GM12864 (cell line): Measurements from ENCODE around the gene CDK5.

Experiments
- DNase-seq: peaks from one replicate; pipeline ENCODE4 v3.0.0-alpha.2; 2011; ENCODE audit warnings: low read depth
- H3K4me3 ChIP-seq: 2 replicates; pipeline ENCODE4 v1.5.1; 2011; ENCODE audit warnings: mild to moderate bottlenecking, low read depth, low read length, control low read depth
- TF ChIP-seq, protein P1 (sequence below): IDR thresholded peaks from 2 replicates; pipeline ENCODE4 v1.5.1; 2011; ENCODE audit warnings: low read depth, mild to moderate bottlenecking, moderate library complexity, low read length, control low read depth, inconsistent platforms; ENCODE audit errors: missing control alignments

CDK5 gene

DNA sequence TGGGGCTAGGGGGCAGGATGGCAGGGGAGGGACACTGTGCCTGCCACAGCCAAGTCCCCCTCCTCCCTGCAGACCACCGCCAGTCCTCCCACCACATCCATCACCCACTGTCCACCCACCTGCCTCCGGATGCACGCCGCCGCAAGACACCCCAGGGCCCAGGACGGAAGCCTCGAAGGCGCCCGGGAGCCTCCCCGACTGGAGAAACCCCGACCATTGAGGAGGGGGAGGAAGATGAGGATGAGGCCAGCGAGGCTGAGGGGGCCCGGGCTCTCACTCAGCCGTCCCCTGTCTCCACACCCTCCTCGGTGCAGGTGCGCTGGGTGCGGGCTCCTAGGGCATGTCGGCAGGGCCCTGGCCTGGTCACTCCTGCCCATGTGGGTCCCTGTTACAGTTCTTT, 6.8 kb upstream of the CDK5 start:
- no peak for DNase-seq
- TF ChIP-seq, protein P1, sequence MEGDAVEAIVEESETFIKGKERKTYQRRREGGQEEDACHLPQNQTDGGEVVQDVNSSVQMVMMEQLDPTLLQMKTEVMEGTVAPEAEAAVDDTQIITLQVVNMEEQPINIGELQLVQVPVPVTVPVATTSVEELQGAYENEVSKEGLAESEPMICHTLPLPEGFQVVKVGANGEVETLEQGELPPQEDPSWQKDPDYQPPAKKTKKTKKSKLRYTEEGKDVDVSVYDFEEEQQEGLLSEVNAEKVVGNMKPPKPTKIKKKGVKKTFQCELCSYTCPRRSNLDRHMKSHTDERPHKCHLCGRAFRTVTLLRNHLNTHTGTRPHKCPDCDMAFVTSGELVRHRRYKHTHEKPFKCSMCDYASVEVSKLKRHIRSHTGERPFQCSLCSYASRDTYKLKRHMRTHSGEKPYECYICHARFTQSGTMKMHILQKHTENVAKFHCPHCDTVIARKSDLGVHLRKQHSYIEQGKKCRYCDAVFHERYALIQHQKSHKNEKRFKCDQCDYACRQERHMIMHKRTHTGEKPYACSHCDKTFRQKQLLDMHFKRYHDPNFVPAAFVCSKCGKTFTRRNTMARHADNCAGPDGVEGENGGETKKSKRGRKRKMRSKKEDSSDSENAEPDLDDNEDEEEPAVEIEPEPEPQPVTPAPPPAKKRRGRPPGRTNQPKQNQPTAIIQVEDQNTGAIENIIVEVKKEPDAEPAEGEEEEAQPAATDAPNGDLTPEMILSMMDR = no peak
- H3K4me3 ChIP-seq = no peak overlapping the region

DNA sequence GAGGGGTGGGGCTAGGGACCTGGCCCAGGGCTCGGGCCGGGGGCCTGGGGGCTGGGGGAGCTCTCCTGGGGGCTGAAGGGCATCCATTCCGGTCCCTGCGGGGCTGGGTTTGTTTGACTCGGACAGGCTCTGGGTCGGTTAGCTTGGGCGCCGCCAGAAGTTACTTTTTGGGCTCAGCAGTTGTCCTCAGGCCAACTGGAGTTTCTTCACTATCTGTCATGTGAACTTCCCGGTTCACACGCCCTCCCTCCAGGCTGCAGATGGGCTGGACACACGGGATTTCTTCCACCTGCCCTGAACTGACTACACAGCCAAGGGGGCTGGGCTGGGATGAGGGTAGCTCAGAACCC, 5.5 kb upstream of the CDK5 start:
- no peak overlapping the region for H3K4me3 ChIP-seq
- no peak for DNase-seq
- TF ChIP-seq, protein P1 = no peak

DNA sequence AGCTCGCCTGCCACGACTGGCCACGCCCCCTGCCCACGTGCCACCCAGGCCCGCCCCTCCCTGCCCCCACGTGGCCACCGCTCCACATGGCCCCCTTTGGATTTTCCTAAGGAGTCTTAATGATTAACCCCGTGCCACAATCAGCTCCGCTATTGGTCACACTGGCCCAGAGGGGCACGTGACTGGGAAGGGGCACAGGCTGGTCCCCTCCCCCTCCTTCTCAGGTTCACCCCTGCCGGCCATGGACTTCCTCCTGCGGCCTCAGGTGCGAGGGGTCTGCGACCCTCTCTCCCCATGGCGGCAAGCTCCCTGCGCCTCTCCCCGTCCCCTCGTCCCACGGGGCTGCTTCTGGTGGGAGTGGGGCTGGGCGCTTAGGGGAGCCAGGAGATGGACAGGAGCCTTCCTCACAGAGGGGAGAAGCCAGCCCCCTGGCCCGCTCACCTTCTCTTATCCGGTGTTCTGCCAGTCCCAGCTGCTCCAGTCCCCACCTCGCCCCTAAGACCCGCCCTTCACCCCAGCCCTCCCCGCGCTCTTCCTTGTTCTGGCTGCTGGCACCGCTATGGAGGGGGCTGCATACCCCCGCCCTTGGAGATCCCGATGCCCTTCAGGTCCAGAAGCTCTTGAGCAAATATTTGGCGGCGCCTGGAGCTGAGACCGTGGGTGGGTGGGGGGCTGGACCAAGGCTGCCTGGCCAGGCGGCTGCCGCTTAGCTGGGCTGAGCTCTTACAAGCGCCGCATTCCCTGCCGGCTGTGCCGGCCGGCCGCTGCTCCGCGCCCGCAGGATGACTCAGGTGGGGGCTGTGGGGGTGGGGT, 4.9 kb upstream of the CDK5 start:
- no peak overlapping the region for H3K4me3 ChIP-seq
- TF ChIP-seq, protein P1 = no peak
- DNase-seq = no peak

DNA sequence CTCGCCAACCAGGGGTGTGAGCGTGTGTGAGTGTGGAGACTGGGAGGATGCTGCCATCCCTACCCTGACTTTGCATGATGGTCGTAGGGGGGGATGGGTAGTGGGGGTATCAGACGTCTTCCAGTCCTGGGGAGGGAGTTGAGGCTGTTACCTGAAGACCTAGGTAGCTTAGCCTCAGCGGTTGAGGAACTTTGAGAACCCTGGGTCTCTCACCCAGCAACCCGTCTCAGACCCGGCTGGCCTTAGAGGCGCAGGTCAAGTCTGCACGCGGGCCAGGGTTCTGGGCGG, 4.4 kb upstream of the CDK5 start:
- no peak overlapping the region for H3K4me3 ChIP-seq
- no peak for DNase-seq
- TF ChIP-seq, protein P1 = no peak

DNA sequence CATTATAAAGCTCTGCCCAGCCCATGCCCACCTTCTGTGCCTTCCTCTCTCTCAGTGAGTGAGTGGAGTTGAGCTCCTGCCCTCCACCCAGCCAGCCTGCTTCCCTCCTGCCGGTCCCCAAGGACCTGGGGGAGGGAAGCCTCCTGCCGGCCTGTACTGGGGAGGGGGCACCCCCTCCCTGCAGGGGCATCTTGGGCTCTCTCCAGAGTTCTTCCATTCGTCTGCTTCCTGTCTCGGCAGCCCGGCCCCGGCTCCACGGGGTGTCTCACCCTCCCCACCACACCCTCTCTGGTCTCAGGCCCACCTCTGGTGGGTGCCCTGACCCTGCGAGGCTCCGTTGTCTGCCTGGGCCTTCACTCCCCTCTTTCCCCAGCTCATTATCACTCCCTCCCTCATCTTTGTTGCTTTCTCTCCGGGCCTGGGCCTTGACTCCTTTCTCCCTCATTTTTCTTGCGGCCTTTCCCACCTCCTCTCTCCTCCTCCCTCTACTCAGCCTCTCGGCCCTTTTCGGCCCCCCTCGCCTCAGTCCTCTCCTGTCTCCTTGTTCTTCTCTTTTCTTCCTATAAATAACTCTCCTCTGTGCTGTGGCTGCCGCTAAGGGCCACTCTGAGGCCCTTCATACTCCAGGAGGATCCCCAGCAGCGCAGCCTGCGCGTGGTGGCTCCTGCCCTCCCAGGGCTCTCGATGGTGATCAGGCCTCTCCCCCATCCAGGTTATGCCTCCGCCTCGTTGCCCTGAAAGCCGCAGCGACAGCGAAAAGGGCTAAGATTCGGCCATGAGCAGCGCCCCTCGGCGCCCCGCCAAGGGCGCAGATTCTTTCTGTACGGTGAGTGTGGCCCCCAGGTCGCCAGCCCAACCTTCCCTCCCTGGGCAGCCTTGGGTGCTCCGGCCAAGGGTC, 3.8 kb upstream of the CDK5 start:
- H3K4me3 ChIP-seq = no peak overlapping the region
- TF ChIP-seq, protein P1 = no peak
- no peak for DNase-seq

DNA sequence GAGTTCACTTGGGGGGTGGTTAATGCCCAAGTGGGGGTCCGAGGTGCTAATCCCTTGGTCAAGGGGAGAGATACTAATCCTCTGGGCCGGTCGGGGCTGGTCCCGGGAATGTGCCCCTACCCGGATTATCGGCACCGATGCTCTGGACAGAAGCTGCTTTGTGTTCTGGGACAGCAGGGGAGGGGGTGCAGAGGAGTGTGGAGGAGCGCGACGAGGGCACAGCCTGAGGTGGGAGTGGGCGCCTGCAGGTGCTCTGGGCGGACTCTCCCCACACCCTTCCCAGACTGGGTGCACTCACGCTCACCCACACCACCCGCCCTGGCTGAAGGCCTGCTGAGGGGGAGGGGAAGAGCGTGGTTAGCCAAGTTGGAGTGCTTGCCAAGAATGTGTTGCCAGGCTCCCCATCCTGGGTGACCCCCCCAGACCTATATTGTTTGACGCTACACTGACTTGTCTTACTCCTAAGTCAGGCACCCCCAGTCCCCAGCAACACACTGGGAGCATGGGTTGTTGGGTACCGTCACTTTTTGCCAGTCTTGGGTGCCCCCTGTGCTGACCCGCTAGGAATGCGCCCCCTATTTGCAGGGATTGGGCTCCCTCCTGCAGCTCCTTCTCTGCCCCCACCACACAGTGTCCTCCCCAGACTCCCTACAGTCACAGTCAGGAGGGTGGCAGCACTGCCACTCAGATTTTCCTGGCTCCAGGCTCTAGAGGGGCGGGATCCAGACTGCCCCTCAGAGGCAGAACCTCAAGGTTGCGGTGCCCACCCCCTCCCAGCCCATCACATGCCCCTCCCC, 2.9 kb upstream of the CDK5 start:
- DNase-seq = no peak
- H3K4me3 ChIP-seq = peak overlapping the region; percentile 64
- TF ChIP-seq, protein P1 = peak; percentile 17
